GM19025 (cell line): ENCODE measurements around the gene NCAPD2.

Experiments used
- ATAC-seq: cut with Tn5 transposase; IDR thresholded peaks from one replicate; pipeline ENCODE4 v1.9.1; 2021; ENCODE audit warnings: mild to moderate bottlenecking, low read depth, moderate library complexity; ENCODE audit not compliant: unreplicated experiment

The NCAPD2 gene

DNA sequence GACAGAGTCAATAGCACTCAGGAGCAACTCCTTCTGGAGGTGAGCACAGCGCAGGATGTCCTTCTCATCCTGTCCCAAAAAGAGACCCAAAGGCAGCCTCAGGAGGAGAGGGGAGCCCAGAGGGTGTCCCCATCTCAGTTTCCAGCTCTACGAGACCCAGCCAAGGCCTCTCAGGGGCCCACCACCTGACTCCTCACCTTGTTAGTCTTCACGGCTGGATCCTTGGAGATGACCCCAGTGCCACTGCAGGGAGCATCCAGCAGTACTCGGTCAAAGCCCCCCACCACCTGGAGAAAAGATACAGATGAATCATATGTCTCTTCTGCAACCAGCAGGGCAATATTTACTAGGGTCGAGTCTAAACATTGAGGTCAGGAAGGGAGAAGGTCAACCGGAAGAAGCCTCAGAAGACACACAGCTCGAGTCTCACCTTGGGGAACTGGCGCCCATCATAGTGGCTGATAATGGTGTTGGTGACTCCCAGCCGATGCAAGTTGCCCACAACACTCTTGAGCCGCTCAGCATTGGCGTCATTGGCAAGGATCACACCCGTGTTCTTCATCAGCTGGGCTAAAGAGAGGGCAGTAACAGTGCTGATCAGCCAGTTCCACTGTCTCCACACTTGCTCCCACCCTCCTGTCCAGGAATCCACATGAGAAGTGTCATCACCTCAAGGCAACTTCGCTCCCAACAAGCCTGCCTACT is 66.8 kb downstream of the NCAPD2 start:
- no peak for ATAC-seq

DNA sequence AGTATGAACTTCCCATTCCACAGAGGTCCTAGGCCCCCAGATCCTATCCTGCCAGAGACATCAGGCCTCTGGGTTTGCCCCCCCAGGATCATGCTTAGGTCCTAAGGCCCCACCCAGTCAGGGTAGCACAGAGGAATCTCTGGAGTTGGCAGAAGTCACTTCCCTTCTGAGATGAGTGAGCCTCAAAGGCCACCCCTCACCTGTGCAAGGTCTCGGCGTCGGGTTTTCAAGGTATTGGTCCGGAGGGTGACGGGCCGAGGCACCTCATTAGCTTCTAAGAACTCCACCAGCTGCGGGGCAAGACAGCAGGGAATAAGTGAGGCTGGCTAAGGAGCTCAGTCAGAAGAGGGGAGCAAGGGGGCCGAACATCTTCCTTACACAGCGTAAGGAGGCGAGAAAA is 69.0 kb downstream of the NCAPD2 start:
- ATAC-seq: no peak

DNA sequence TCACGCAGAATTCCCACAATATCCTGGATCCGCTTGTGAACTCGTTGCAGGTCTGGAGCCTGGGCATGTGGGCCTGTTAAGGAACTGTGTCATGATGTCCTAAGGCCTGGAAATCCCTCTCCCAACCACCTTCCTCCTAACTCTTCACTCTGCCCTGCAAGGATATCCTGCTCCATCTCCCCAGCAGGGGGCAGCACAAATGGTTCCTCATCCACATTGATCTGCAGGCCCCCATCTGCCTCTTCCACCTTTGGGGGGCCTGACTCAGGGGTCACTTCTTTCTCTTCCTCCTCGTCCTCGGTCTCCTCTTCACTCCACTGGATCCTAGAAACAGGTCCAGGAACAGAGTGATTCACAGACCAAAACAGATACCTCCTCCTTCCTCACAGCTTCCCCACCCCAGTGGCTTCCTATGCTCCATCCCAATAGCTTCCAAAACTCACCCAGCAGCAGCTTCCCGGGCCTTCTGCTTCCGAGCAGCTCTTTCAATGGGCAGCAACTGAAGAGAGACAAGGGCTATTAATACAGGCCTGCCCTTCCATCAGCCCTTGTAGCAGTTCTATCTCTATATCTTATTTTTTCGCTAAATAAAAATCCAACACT is 69.6 kb downstream of the NCAPD2 start:
- no peak for ATAC-seq

DNA sequence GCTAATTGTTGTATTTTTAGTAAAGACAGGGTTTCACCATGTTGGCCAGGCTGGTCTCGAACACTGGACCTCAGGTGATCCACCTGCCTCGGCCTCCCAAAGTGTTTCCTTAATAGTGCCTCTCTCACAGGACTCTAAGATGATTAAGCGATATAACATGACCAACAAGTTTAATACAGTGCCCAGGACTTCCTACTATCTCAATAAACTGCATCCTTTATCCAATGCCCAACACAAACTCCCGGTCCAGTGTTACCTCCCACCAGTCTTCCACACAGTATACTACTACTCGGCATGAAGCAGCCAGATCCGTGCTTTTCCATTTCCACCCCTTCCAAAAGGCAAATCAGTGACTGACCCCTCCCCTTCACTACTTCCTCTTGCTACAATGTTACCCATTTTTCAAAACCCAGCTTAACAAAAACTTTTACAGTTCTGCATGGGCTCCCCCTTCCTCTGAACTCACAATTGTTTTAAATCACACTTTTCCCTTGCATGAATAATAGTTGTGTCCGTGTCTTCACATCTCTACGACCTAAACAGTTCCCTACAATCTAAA is 73.3 kb downstream of the NCAPD2 start:
- ATAC-seq: no peak

DNA sequence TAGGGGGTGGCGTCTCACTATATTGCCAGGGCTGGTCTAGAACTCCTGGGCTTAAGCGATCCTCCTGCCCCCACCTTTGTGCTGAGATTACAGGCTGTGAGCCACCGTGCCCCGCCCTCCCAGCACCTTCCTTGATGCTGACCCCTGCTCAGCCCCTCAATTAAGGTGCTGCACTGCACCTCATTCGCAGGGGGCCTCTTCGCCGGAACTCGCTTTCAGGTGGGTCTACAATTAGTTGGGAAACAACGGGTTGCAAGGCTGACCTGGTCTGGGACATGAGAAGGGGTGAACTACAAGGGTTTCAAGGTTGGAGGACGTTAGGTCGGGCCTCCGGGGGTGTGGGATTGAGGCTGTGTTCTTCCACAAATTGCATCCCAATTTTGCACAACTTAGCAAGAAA is 75.4 kb downstream of the NCAPD2 start:
- no peak for ATAC-seq

DNA sequence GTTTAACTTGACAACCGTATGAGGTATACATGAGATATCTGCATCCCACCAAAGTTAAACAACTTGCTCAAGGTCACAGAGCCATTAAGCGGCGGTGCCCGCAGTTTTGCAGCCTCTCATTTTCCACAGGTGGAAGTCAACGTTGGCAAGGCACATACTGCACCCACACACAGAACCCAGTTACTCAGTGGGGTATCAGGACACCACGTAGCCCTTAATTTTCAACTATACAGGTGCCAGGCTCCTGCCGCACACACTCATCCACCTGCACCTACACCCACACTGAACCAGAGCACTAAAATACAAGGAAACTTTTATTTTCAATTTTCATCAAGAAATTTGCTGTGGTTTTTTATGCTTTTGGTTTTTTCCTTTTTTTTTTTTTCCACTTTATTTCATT is 75.9 kb downstream of the NCAPD2 start:
- ATAC-seq: no peak

DNA sequence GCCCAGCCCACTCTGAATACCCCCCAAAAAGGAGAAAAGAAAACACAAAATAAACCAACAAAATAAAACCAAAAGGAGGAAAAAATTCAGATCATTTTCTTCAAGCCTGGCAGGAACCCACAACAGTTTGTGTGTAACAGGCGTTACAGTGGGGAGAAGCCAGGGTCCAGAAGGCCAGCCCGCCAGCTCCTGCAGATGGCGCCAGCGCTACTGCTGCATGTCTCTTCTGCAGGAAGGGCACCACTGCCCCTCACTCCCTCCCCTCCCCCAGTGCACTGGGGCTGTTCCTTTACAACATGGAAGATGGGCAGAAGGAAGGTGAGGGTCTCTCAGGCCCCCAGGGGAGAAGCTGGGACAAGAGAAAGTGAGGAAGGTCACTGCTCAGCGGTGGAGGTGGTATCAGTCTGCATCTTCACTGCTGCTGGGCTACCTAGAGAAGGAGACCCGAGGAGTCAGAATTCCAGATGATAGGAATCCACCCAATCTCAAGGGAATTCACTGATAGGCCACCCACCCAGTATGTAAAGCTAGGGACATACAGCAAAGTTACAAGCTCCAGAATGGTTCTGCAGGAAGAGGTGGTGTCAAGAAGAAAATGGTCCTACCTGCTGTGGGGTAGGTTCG is 76.5 kb downstream of the NCAPD2 start:
- no peak for ATAC-seq

DNA sequence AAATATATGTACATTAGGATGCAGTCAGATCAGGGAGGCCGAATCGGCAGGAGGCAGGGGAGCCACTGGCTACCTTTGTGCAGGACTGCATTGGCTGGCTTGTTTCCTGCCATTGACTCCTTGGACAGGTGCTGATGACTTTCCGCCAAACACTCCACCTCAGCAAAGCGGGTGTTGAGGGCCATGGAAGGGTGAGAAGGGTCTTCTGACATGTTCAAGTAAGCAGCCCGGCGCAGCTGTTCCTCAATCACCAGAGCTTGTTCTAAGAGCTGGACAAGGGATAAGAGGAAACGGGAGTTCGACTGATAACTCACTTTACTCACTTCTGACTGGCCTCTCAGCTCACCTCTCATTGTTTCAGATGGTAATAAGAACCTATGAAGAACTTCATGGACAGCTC is 79.1 kb downstream of the NCAPD2 start:
- no peak for ATAC-seq

DNA sequence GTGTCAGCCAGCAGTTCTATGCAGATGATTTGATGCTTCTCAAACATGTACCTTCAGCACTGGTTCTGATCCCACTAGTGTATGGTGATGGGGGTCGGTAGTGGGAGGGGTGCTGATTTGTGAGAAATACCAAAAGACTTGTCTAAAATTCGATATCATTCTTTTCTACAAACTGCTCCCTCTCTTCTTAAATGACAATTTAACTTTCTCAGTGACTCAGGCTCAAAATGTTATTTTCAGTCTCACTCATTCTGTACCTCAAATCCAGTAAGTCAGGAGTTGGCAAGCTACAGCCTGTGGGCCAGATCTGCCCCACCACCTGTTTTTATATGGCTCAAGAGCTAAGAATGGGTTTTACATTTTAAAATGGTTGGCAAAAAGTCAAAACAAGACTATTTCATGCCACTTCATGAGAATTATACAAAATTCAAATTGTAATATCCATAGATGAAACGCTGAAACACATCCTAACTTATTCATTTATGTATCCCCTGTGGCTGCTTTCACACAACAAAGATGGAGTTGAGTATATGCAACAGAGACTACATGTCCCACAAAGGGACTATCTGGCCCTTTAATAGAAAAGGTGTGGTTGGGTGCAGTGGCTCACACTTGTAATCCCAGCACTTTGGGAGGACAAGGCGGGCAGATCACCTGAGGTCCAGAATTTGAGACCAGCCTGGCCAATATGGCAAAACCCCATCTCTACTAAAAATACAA is 80.8 kb downstream of the NCAPD2 start:
- ATAC-seq: no peak

DNA sequence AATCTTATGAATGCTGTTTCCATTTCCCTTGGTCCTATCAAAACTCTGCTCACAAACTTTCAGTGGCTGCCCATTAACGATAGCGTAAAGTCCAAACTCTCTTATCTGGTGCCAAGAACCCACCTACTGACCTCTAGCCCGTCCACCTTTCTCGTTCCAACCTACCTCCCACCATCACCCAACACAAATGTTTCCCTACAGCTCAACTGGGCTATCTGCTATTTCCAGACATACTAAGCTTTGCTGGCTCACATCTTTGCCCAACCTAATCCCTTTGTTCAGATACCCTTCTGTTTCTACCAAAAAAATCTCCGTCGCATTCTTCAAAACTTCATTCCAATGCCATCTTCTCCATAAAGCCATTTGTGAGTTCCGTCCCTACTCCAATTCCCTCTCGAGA is 81.7 kb downstream of the NCAPD2 start:
- no peak for ATAC-seq
